Inflammatory macrophage treated with lipopolysaccharide for 4 hours (primary cell): Measurements from ENCODE around the gene PLEK2.

Experiments
- DNase-seq: peaks from one replicate; pipeline ENCODE4 v3.0.0-alpha.2; 2020

The PLEK2 gene

DNA sequence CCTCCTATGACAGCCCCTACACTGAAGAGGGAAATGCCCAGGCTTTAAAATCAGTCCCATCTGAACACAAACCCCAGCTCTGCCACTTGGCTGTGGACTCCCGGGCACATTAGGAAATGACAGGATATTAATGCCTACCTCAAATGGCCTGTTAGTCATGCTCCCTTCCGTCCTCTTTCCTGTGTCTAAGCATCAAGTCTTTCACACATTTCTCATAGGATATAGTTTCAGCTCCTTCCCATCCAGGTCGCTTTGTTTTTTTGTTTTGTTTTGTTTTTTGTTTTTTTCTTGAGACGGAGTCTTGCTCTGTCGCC lies 16.1 kb downstream of the PLEK2 start:
- DNase-seq, result no peak

DNA sequence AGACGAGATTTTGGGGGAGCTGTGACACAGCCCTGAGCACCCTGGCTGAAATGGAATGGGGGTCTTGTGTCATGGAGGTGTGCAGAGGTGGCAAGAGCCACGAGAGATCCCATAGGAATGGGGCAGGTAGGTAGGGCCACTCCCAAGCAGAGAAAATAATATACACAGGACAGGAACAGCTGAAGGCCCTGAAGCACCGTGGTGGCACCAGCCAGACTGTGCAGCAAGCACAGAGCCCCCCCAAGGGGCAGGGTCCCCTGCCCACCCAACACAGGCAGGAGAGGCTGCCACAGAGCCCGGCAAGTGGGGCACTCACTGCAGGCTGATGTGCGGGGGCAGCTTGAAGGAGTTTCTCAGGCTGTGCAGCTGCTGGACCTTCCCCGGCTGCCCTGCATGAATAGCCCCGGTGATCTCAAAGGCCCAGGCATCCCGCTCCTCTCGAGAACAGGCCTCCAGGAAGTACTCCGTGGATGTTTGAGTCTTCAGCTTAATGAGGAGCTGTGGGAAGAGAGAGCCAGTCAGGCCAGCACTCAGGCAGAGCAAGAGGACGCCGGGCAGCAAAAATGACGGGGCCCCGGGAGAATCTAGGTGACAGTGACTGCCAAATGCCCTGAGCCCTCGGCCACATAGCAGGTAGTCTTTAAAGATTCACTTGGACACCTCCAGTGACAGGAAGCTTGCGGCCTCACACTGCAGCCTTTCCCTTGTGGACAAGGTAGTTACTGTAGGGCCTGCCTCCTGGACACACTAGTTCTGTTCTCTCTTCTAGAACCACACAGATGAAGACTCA lies 16.7 kb downstream of the PLEK2 start:
- no peak for DNase-seq

DNA sequence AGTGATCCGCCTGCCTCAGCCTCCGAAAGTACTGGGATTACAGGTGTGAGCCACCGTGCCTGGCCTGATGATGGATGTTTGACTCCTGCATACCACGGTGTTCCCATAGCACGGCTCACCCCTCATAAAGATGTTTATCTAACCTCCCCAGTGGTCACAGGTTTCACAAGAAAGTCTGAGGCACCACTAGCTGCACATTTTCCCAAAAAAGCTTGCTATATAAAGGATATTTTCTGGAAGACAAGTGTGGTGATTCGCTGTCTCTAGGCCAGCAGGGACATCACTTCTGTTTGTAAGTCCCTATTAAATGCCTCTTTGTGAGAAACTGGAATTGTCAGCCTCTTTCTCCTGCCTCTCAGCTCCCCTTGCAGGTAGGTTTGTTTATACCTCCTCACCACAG lies 18.3 kb downstream of the PLEK2 start:
- DNase-seq, result no peak

DNA sequence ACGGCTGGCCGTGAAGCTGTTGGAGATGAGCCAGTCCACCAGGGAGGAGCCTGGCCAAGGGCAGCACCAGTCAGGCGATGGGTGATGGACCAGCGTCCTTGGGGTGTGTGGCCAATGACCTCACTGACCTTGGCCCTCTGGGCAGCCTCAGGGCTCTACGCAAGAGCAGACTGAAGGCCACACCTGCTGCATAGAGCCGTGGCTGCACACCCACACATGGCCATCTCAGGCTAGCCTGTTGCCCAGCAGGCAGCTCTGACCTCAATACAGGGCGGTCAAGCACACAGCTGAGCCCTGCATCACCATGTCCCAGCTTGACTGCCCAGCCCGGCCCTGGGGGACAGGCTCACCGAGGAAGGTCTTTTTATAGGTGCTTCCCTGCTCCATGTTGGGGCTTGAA lies 19.2 kb downstream of the PLEK2 start:
- DNase-seq, result no peak

DNA sequence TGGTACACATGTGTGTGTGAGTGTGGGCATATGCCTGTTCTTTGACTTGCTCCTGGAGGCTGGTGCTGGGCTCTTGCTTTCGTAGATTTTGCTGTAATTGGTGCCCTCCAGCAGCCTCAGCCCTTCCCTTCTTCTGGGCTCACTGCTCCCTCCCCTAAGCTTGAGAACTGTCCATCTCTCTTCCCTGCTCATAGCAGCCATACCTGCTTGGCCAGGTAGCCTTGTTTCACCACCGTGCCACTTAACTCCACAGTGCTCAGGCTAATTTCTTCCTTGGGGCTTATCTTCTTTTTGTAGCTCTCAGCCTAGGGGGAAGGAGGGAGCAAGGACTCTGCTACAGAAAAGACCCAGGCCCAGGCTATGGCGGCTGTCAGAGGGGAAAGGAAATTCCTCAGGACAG lies 19.8 kb downstream of the PLEK2 start:
- DNase-seq, result no peak

DNA sequence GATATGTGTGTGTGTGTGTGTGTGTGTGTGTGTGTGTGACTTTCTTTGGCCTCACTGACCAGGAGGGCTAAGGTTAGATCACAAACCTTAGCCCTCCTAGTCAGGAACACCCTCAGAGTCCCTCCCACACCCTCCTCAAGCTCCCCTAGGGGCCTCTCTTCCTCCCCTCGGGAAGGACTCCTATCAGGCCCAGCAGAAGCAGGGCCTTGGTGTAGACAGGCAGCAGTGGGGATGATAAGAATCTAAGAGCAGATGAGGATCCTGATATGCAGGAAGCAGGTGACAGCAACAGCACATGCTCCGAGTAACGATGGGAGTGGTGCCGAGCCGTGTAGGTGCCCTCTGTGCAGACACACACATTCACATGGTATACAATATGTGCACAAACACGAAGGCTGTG lies 20.7 kb downstream of the PLEK2 start:
- no peak for DNase-seq

DNA sequence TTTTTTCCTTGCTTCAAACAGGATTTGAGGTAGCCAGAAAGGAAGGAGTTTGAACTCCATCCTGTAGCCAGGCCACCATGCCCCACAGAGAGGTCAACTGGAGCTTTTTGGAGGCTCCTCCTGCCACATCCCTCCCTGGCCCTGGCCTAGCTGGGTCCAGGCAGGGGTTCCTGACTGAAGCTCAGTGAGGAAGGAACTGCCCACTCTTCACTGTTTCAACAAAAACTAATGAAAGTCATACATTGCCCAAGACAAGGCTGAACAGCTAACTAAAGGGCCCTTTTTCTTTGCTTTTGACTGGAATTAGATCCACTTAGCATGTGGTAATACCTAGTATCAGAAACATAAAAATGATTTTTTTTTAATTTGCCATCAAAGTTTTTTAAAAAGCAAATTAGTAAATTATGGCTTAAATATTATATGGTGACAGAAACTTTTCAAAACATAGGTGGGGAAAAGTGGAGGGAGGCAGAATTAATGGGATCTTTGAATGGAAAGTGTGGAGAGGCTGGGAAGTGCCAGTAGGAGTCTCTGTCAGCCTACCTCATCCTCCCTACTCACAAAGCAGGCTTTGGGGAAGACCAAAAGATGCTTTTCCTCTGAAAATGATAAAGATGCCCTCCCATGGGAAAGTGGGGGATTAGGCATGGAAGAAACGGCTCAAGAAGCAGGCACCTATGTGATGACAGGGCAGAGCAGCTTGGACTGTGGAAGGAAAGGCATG lies 22.0 kb downstream of the PLEK2 start:
- peak; percentile 48 for DNase-seq

DNA sequence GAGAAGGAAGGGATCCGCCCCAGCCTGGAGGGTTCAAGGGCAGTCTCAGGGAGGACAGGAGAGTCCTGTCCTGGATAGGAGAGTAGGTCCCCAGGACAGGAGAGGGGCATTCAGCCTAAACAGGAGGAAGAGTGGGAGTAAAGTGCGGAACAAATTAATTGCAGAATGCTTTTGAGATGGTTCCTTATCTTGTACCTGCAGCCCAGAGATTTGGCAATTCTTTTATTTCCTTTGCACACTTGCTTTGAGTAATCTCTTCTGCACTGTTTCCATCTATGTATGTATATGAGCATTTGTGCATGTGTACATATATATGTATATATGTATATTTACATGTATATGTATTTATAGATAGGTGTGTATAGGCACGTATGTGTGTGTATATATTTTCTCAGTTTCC lies 22.7 kb downstream of the PLEK2 start:
- no peak for DNase-seq

DNA sequence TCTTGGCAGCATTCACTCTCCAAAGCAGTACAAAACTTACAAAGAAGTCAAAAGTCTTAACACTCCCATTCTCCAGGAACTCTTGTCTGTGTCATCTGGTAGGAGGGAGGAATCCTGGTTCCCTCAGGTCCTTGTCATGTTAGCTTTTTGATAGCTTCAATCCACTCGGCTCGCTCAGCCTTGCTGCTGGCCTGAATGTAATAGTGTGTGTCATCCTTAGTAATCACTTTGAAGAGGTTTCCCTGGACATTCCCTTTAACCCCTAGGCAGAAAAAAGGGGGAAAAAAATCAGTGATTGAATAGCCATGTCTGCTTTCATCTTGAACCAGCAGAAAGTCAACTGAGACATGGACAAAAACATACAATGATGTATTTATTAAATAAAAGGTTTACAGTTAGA lies 24.8 kb downstream of the PLEK2 start:
- no peak for DNase-seq

DNA sequence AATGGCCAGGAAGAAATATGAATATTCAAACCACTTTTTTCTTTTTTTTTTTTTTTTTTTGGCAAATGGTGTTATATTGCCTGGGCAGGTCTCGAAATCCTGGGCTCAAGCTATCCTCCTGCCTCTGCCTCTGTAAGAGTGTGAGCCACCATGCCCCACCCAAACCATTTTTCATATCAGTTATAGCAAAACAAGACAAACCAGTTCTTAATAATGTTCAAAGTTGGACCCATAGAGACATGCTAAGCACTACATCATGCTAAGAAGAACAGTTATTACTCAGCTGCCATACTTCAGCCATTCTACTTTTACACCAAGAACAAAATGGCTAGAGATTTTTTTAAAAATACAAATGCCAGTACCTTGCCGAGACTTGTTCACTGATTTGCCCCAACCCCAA lies 26.3 kb downstream of the PLEK2 start:
- no peak for DNase-seq

DNA sequence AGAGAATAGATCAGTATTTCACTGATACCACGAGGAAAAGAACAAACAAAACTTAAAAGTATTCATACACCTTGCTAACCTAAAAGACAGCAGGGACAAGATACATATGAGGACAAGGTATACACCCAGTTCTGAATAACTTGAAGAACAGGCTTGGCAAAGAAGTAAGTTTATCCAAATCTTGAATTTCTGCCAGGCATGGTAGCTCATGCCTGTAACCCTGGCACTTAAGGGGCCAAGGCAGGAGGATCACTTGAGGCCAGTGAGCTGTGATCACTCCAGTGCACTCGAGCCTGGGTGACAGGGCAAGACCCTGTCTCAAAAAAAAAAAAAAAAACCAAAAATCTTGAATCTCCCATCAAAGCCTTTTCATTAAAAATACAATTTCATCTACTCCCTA lies 26.8 kb downstream of the PLEK2 start:
- DNase-seq, result no peak

DNA sequence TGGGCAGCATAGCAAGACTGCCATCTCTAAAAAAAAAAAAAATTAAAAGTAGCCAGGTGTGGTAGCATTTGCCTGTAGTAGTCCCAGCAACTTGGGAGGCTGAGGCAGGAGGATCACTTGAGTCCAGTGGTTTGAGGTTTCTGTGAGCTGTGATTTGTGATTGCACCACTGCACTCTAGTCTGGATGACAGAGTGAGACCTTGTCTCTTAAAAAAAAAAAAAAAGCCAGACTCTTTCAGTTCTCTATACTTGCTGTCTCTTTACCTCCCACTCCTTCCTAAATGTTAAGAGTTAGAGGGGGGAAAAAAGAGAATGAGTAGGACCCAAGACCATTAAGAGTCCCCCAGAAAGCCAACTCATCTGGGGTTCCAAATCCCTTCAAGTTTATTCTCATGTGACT lies 34.0 kb downstream of the PLEK2 start:
- DNase-seq, result peak; percentile 56

DNA sequence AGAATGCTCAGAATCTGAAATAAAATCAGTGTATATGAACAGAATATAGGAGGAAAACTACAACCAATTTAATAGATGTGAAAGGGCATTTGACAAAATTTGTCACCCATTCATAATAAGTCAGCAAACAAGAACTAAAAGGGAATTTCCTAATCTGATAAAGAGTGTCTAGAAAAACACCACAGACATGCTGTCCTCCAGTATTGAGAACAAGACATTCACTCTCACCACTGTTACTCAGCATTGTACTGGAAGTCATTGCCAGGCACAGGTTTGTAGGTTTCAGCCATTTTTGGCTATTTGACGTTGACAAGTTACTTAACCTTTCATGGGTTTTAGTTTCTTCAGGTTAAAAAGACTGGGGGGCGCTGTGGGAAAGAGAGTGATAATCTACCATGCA lies 38.6 kb downstream of the PLEK2 start:
- no peak for DNase-seq

DNA sequence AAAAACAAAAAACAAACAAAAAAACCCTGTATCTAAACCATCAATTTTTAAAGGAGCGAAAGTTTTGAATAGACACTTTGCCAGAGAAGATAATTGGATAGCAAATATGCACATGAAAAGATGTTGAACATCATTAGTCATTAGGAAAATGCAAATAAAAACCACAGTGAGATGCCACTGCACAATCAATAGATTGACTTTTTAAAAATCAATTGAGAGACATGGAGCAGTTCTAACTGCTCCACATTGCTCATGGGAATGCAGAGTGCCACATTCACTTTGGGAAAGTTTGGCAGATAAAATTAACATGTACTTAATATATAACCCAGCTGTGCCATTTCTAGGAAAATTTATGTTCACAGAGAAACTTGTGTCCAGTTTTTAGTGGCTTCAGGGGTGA lies 39.1 kb downstream of the PLEK2 start:
- no peak for DNase-seq

DNA sequence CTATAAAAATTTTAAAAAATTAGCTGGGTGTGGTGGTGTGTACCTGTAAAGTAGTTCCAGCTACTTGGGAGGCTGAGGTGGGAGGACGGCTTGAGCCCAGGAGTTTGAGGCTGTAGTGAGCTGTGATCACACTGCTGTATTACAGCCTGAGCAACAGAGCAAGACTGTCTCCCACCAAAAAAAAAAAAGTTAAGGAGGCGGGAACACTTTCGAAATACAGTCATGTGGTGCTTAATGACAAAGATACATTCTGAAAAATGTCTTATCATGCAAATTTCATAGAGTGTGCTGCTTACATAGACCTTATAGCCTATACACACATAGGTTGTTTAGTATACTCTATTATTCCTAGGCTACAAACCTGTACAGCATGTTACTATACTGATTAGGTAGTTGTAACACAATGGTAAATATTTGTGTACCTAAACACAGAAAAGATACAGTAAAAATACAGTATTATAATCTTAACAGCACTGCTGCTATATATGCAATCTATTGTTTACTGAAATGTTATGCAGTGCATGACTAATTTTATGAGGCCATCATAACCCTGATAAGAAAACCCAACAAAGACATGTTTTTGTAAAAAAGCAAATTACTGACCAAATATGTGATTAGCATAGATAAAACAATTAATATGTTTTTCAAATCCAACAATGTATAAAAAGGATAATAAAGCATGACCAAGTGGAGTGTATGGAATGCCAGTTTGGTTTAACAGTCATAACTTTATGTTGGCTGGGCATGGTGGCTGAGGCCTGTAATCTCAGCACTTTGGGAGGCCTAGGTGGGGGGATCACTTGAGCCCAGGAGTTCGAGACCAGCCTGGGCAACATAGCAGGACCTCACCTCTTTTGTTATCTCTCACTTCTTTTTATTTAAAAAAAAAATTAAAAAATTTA lies 40.5 kb downstream of the PLEK2 start:
- peak; percentile 60 for DNase-seq

DNA sequence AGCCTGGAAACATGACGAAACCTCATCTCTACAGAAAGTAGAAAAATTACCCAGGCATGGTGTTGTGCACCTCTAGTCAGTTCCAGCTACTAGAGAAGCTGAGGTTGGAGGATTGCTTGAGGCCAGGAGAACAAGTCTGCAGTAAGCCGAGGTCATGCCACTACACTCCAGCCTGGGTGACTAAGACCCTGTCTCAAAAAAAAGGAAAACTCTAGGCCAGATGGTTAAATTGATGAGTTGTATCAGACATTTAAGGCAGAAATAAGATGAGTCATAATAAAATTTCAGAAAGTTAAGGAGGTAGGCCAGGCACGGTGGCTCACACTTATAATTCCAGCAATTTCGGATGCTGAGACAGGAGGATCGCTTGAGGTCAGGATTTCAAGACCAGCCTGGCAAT lies 41.1 kb downstream of the PLEK2 start:
- DNase-seq, result no peak

DNA sequence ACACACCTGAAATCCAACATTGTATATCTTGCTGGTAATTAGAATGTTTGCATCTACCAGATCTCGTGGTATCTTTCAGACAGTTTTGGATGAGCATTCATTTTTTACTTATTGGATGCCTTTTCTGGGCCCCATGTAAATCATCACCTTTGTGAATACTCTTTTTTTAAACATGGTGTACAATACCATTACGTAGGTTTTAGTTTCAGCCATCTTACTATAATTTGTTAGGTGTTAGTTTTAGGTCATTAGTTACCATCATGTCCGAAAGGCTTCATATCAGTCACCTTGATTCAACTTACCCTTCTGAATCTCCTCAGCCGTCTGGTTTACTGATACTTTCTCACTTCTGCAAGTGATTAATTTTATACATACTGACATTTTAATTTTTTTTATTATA lies 46.5 kb downstream of the PLEK2 start:
- DNase-seq, result no peak

DNA sequence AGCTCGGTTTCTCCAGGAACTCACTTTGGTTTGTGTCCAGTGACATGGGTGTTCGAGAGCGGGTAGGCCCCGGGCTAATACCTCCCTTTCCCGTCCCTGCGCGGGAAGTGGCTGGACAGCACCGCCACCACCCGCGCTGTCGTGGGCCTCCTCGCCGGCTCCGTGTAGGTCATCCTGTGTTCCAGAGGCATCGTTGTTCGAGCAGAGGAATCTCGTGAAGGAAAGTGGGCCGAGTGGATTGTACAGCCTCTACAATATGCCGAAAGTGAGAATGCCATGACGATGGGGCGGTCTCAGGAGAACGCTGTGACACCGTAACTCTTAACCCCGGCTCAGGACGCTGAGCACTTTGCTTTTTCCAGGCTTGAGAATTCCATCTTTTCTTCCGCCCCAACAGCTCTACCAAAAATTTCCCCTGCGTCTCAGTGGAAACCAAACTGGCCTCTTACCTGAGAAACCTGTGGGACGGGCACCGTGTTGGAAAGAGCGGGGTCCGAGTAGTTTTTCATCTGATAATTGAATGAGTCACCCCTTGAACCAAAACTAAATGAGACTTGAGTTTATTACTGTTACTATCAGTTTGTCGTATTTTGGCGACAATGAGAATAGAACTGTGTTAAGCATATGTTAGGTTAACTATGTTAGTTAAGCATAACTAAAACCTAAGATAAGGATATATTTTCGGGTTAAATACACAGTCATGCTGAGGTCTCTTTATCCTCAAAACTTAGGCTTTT lies 51.3 kb downstream of the PLEK2 start:
- DNase-seq, result no peak

DNA sequence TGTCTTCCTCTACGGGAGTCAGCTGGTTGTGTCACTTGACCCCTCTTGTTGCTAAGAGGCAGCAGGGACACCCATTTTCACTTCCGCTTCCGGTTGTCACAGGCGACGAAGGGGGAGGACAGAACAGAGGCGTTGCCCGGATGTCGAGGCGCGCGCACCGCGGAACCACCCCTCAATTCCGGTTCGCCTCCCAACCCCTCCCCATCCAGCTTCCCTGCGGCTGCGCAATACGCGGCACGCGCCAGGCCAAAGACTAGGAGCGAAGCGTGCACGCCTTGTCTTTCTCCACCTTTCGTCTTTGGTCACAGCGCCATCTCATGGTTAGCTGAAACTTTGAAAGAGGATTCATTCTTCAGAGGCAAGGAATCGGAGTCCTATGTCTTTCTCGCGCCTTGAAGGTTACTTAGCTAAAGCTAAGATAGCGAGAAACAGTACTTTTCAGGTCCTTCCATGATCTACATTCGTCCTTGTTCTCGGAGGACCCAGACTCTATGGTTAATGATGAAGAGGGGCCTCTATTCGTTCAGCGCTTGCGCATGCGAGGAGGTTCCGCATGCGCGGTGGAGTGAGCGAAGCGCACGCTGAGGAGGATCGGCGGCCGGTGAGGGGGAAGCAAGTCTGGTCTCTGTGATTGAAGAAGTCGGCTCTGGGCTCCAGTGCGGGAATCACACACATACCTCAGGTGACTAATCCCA lies 52.0 kb downstream of the PLEK2 start, which contains the start of the genes ATP6V1D and EIF2S1:
Gene ATP6V1D, minus strand, starts transcription at position 30 of the 695 bp plus-strand sequence. CDS start 106 bp downstream, outside the sequence.
Gene EIF2S1, plus strand, starts transcription at position 554 of the 695 bp plus-strand sequence. CDS start 4,440 bp downstream, outside the sequence.
- DNase-seq, result peak; percentile 100

DNA sequence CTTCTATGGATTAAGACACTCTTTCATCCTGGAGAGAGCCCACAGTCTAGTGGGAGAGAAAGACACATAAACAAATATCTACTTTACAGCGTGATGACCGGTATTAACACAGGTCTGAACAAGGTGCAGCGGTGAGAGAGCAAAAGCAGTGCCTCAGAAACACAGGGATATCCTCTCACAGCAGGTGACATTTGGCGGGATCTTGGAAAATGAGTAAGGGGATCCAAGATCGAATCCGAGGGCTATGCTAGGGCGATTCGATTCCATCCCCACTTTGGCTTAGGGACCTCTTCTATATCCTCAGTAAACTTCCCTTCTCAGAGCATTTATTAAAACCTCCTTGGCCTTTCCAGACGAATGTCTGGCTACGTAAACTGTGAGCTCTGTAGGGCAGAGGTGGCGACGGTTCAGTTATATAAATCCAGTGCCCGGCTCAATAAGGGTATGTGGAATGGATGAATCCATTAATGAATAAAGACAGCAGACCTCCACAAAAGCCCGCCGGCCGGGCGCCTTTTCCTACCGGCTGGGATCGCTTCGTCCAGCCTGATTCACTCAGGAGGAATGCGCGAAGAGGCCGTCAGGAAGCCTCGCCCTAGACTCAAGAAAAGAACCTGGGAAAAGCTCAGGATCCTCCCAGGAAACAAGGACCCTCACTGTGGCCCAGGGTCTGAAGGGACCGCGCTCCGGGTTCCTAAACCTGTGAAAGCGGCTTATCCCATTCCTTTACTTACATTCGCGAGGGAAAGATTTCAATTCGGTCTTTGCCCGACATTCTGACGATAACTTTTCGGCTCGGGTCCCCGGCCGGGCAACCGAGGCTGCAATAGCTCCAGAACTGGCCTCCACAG lies 52.8 kb downstream of the PLEK2 start:
- DNase-seq, result peak; percentile 4

DNA sequence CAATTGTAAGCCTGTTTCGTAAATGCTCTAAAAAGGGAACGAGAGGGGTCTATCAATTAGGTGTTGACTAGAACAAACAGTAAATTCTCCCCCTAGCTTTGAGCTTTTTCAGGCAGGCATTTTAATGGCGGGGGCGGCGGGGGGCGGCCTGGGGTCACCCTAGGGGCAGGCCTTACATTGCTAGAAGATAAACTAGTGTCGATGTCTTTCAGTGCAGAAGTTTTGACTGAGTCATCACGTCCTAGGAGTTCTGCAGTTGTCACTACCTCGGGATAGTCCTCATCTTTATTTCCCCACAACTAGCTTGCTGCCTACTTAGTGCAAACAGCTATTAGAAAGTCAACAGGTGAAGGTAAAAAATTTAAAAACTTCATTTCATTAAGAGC lies 54.0 kb downstream of the PLEK2 start:
- DNase-seq, result peak; percentile 24
